GM20000 (cell line): ENCODE data around the gene TTLL1.

Source experiments
- DNase-seq: peaks from one replicate; pipeline ENCODE4 v3.0.0; 2012; ENCODE audit warnings: low spot score
- TF ChIP-seq, protein P1 (sequence below): IDR thresholded peaks from 2 replicates; pipeline ENCODE4 v1.5.1; 2012; ENCODE audit warnings: mild to moderate bottlenecking, control low read depth; ENCODE audit errors: extremely low read depth, missing control alignments

Gene TTLL1

DNA sequence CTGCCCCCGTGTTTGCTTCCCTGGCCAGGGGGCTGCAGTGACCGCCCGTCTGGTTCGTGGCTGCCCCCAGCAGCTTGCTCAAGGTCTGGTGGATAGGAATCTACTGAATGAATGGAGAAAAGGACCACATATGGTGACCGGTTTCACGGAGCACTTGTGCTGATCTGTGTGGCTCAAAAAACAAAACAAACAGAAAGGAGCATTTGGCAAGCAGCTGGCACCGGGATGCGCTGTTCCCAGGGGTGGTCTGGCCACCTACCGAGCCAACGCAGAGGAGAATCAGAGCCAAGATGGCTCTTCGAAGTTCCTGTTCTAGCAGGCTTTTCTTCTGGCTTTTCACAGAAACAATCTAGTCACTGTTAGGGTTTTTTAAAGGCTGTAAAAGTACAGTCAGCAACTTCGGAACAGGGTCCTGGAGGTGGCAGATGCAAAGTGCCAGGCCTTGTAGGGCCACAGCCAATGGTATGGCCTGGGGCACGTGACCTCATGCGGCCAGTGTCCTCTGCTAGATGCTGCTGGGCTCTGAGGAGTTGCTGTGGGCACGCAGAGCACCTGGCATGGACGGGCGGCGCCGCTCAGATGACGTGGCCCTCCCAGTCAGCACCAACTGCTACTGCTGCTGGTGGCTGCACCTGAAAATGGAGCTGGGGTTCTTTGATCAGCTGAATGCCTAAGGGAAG is 47.0 kb downstream of the TTLL1 start:
- DNase-seq, result no peak
- TF ChIP-seq, protein P1, sequence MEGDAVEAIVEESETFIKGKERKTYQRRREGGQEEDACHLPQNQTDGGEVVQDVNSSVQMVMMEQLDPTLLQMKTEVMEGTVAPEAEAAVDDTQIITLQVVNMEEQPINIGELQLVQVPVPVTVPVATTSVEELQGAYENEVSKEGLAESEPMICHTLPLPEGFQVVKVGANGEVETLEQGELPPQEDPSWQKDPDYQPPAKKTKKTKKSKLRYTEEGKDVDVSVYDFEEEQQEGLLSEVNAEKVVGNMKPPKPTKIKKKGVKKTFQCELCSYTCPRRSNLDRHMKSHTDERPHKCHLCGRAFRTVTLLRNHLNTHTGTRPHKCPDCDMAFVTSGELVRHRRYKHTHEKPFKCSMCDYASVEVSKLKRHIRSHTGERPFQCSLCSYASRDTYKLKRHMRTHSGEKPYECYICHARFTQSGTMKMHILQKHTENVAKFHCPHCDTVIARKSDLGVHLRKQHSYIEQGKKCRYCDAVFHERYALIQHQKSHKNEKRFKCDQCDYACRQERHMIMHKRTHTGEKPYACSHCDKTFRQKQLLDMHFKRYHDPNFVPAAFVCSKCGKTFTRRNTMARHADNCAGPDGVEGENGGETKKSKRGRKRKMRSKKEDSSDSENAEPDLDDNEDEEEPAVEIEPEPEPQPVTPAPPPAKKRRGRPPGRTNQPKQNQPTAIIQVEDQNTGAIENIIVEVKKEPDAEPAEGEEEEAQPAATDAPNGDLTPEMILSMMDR, result no peak

DNA sequence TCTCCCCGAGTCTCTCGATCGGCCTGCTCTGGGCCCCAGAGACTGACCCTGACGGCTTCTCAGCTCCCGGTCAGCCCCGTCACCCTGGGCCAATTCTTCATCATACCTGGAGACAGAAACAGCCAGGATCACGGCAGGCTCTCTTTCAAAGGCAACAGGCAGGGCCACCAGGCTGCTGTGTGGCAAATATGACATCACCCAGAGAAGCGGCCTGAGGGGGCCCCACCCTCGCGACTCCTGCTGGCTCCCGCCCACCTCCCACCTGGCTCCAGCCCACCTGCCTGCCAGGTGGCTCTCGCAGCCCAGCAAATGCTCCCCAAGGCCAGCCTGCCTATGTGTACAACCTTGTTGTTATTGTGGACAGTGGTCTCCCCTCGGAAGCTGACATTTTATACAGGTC is 49.4 kb downstream of the TTLL1 start:
- no peak for DNase-seq
- TF ChIP-seq, protein P1, result no peak

DNA sequence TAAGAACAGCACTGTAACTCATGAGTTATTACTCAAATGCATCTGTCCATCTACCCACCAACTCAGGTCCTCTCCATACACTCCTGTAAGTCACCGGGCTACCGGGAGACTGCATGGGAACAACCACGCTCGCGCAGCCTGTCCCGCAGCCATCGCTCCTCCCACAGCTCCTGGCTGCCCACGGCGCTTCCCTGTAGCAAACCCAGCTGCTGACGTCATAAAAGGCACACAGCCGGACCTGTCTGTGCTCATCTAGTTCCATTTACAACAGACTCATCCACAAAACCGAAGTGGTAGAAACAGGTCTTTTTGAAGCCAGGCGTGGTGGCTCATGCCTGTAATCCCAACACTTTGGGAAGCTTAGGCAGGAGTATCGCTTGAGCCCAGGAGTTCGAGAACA is 50.9 kb downstream of the TTLL1 start:
- DNase-seq, result no peak
- TF ChIP-seq, protein P1, result no peak

DNA sequence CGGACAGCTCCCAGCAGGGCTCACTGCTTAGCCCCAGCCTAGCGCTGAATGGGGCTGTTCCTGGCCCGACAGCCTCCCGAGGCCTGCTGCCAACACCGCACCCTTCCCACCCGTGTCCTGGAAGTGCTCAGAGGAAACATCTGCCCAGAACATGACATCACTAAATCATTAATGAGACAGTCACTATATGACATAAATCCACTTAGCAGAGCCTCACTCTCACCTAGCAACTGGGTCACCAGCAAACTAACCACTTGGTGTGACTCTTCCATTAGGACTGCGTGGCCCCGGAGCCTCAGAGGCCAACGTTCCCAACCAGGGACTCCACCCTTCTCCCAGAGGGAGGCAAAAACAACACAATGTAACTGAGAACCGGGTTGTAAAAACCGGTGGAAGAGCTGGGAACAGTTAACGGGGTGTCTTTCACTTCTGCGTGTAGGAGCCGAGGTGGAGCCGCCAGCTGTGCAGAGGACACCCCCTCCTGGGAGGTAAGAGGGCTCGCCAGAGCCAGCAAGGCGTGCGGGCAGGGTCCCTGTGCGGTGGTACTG is 52.8 kb downstream of the TTLL1 start:
- TF ChIP-seq, protein P1, result no peak
- DNase-seq, result no peak

DNA sequence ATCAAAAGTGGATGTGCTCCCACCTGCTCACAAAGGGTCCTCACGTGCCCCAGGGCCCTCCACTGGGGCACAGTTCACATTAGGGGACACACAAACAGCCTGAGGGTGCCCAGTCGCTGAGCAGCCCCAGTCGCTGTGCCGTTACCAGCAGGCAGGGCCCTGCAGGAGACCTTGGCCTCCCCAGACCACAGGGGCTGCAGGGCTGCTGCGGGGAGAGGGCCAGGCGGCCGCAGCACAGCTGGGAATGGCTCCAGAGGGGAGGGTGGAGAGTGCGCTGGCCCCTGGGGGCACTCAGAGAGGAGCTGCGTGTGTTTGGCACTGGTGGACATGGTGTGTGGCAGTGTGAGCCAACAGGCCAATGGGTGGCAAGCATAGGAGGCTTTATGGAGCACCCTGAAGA is 53.9 kb downstream of the TTLL1 start:
- TF ChIP-seq, protein P1, result no peak
- no peak for DNase-seq

DNA sequence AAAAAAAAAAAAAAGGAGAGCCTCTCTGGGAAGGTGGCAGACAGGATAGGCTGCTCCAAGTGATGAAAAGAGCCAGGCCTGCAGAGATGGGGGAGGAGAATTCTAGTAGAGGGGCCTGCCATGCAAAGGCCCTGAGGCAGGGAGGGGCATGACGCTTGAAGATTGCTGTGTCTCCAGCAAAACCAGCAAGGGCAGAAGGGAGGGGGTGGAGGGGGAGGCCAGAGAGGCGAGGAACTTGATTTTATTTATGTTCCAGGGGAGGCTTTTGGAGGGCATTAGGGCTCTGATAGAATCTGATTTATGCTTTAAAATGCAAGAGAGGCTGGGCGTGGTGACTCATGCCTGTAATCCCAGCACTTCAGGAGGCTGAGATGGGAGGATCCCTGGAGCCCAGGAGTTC is 57.6 kb downstream of the TTLL1 start:
- TF ChIP-seq, protein P1, result no peak
- no peak for DNase-seq

DNA sequence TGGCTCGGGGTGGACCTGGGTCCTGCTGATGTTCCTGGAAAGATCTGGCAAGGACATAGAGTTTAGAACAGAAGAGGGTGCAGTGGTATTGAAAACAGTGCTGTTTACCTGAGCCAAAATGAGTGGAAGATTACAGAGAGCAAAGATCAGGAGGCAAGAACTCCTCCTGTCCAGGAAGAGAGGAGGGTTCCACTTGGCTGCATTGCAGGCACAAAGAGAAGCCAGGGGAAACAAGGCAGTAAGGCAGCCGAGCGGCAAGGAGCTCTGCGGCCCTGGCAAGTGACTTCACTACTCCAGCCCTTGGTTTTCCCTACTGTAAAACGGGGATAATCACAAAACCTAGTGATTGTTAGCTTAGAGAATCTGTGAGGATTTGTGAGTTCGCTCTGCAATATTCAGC is 70.6 kb downstream of the TTLL1 start:
- DNase-seq, result no peak
- TF ChIP-seq, protein P1, result no peak
